Measurements from ENCODE around the gene TMEM272. TPM values are rescaled to one million over a fixed set of nuclear protein-coding genes. Genes with fewer than 3 reads are reported as not detected.
A peak's percentile ranks its signal among the peaks of the same experiment; 100 is the strongest.

TMEM272 gene
- total RNA-seq, 1 experiment from 2014 or later, result 0.07 TPM

GRCh38 chr13:51806566-51806965 is 38.4 kb downstream of the TMEM272 start:
- H3K4me2 ChIP-seq (ENCODE audit: low read length), result no peak overlapping the region
- H4K20me1 ChIP-seq (ENCODE audit: low read length), result no peaks in the 10 kb centered on the region
- no peak overlapping the region for H3K27ac ChIP-seq (ENCODE audit: low read length)
- TF ChIP-seq, protein P1, sequence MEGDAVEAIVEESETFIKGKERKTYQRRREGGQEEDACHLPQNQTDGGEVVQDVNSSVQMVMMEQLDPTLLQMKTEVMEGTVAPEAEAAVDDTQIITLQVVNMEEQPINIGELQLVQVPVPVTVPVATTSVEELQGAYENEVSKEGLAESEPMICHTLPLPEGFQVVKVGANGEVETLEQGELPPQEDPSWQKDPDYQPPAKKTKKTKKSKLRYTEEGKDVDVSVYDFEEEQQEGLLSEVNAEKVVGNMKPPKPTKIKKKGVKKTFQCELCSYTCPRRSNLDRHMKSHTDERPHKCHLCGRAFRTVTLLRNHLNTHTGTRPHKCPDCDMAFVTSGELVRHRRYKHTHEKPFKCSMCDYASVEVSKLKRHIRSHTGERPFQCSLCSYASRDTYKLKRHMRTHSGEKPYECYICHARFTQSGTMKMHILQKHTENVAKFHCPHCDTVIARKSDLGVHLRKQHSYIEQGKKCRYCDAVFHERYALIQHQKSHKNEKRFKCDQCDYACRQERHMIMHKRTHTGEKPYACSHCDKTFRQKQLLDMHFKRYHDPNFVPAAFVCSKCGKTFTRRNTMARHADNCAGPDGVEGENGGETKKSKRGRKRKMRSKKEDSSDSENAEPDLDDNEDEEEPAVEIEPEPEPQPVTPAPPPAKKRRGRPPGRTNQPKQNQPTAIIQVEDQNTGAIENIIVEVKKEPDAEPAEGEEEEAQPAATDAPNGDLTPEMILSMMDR (conservative IDR thresholded peaks at IDR 0.05; ENCODE audit: low read depth, low read length), result no peak
- no peak for TF ChIP-seq EZH2 (IDR thresholded peaks at IDR 0.05; ENCODE audit: low read length, unreplicated experiment)
- TF ChIP-seq EZH2phosphoT487 (IDR thresholded peaks at IDR 0.05; ENCODE audit: borderline replicate concordance, low read length), result no peak
- CTCF ChIA-PET, result interaction anchor here (0.9 kb wide), 1 partner anchor 9 kb away, joined by 3 read pairs; no protein-coding TSS in a partner anchor
- no TSS peak for BruUV-seq (replicated peaks)
- H3K9me2 ChIP-seq (replicated peaks; ENCODE audit: low read length), result no peaks in the 10 kb centered on the region
- no peaks in the 10 kb centered on the region for H3K27me3 ChIP-seq (ENCODE audit: low read length)
- no peaks in the 10 kb centered on the region for H3K9me3 ChIP-seq (ENCODE audit: low read length)
- intact Hi-C loops (cut with micrococcal nuclease), result no loop called here
- POLR2A ChIA-PET (ENCODE audit: unreplicated experiment), result no interaction called here
- ATAC-seq (no peak), DNase-seq (peak; percentile 6)
- H3K4me3 ChIP-seq (ENCODE audit: low read length), result no peak overlapping the region
- H3F3A ChIP-seq (ENCODE audit: low read length, unreplicated experiment), result no peaks in the 10 kb centered on the region
- no peak overlapping the region for H2AFZ ChIP-seq (ENCODE audit: low read length)
- H3K36me3 ChIP-seq (ENCODE audit: low read depth, low read length), result no peaks in the 10 kb centered on the region
- H3K4me1 ChIP-seq (ENCODE audit: insufficient read depth, low read length), result peaks cover 26% of the 10 kb centered on the region
- no peak overlapping the region for H3K9ac ChIP-seq (ENCODE audit: low read length)
- H3K79me2 ChIP-seq (ENCODE audit: low read length), result peaks cover 4% of the 10 kb centered on the region; the same call in 1 of the 2 replicates

DNA sequence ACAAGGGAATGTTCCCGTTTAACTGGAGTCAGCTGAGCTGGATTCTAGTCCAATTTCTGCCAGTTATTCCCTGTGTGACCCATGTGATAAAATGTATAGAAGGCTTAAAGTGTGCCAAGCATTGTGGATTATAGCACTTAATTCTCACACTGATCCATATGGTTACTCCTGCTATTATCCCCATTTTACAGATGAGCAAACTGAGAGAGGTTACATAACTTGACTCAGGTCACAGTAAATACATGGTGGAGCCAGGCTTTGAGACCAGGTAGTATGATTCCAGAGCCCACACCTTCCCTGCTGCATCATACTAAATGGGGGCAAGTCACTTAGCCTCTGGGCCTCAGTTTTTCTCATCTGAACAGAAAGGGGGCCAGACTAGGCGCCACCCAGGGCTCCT is 39.1 kb downstream of the TMEM272 start:
- no peak for DNase-seq
- H3K27me3 ChIP-seq (ENCODE audit: low read length), result no peaks in the 10 kb centered on the region
- H3K36me3 ChIP-seq (ENCODE audit: low read depth, low read length), result no peaks in the 10 kb centered on the region
- H3K4me1 ChIP-seq (ENCODE audit: insufficient read depth, low read length), result peaks cover 28% of the 10 kb centered on the region
- H3K27ac ChIP-seq (ENCODE audit: low read length), result no peak overlapping the region
- no peak overlapping the region for H3K4me2 ChIP-seq (ENCODE audit: low read length)
- H3K4me3 ChIP-seq (ENCODE audit: low read length), result no peak overlapping the region
- H3K79me2 ChIP-seq (ENCODE audit: low read length), result peaks cover 4% of the 10 kb centered on the region; the same call in 1 of the 2 replicates
- H3K9me2 ChIP-seq (replicated peaks; ENCODE audit: low read length), result no peaks in the 10 kb centered on the region
- ChIA-PET CTCF (no interaction called here), POLR2A (ENCODE audit: unreplicated experiment) (no interaction called here)
- no peaks in the 10 kb centered on the region for H4K20me1 ChIP-seq (ENCODE audit: low read length)
- no TSS peak for BruUV-seq (replicated peaks)
- no peak overlapping the region for H3K9ac ChIP-seq (ENCODE audit: low read length)
- no peaks in the 10 kb centered on the region for H3K9me3 ChIP-seq (ENCODE audit: low read length)
- no peak overlapping the region for H2AFZ ChIP-seq (ENCODE audit: low read length)
- TF ChIP-seq EZH2 (IDR thresholded peaks at IDR 0.05; ENCODE audit: low read length, unreplicated experiment) (no peak), EZH2phosphoT487 (IDR thresholded peaks at IDR 0.05; ENCODE audit: borderline replicate concordance, low read length) (no peak)
- TF ChIP-seq, protein P1 (conservative IDR thresholded peaks at IDR 0.05; ENCODE audit: low read depth, low read length), result no peak
- ATAC-seq, result no peak
- intact Hi-C loops (cut with micrococcal nuclease), result no loop called here
- no peaks in the 10 kb centered on the region for H3F3A ChIP-seq (ENCODE audit: low read length, unreplicated experiment)

- Histone ChIP-seq H3K9me3 (ENCODE audit: low read length) (no peaks in the 10 kb centered on the region), H3K36me3 (ENCODE audit: low read depth, low read length) (no peaks in the 10 kb centered on the region), H3K9me2 (replicated peaks; ENCODE audit: low read length) (no peaks in the 10 kb centered on the region), H3K79me2 (ENCODE audit: low read length) (peaks cover 4% of the 10 kb centered on the region; the same call in 1 of the 2 replicates), H3K27me3 (ENCODE audit: low read length) (no peaks in the 10 kb centered on the region), H3K9ac (ENCODE audit: low read length) (no peak overlapping the region), H4K20me1 (ENCODE audit: low read length) (no peaks in the 10 kb centered on the region), H3F3A (ENCODE audit: low read length, unreplicated experiment) (no peaks in the 10 kb centered on the region), H2AFZ (ENCODE audit: low read length) (no peak overlapping the region), H3K27ac (ENCODE audit: low read length) (no peak overlapping the region), H3K4me1 (ENCODE audit: insufficient read depth, low read length) (peaks cover 28% of the 10 kb centered on the region), H3K4me2 (ENCODE audit: low read length) (no peak overlapping the region), H3K4me3 (ENCODE audit: low read length) (no peak overlapping the region)
- ChIA-PET POLR2A (ENCODE audit: unreplicated experiment) (interaction anchor here (0.6 kb wide), 1 partner anchor 219 kb away, joined by 4 read pairs; no protein-coding TSS in a partner anchor), CTCF (no interaction called here)
- DNase-seq (no peak), ATAC-seq (no peak)
- no peak for TF ChIP-seq EZH2 (IDR thresholded peaks at IDR 0.05; ENCODE audit: low read length, unreplicated experiment)
- TF ChIP-seq, protein P1 (conservative IDR thresholded peaks at IDR 0.05; ENCODE audit: low read depth, low read length), result no peak
- TF ChIP-seq EZH2phosphoT487 (IDR thresholded peaks at IDR 0.05; ENCODE audit: borderline replicate concordance, low read length), result no peak
- no TSS peak for BruUV-seq (replicated peaks)
- intact Hi-C loops (cut with micrococcal nuclease), result no loop called here
Measured at GRCh38 chr13:51805313-51805712, 39.7 kb downstream of the TMEM272 start.

Data from PC-3 (cell line).